HG02840 (cell line): Measurements from ENCODE around the gene HBE1.

Experiments
- ATAC-seq: cut with Tn5 transposase; IDR thresholded peaks from one replicate; pipeline ENCODE4 v1.9.1; 2021; ENCODE audit warnings: mild to moderate bottlenecking, moderate library complexity, moderate number of reproducible peaks; ENCODE audit not compliant: unreplicated experiment, low FRiP score

HBE1 gene

DNA sequence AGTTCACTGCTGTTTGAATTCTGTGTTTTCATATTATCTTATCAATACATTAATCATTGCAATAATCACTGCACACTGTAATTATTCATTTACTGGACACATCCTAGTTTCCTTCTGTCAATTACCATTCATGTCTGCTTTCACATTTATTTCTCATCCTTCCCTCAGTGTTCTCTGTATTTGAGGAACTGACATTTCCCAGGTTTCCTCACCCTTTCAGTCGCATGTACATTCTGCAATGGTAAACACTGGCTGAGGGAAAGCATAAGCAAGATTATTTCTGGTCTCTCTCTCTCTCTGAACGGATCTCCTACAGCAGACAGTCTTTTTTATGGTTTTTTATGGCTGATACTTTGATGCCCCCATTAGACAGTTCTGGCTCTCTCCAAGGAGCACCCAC lies 31.3 kb downstream of the HBE1 start:
- ATAC-seq, result no peak

DNA sequence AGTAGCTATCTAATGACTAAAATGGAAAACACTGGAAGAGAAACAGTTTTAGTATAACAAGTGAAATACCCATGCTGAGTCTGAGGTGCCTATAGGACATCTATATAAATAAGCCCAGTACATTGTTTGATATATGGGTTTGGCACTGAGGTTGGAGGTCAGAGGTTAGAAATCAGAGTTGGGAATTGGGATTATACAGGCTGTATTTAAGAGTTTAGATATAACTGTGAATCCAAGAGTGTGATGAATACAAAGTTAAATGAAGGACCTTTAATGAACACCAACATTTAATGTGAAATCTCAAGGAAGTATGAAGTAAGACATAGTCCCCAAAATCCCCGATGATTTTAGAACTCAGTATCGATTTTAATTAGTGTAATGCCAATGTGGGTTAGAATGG lies 32.3 kb downstream of the HBE1 start:
- ATAC-seq, result no peak

DNA sequence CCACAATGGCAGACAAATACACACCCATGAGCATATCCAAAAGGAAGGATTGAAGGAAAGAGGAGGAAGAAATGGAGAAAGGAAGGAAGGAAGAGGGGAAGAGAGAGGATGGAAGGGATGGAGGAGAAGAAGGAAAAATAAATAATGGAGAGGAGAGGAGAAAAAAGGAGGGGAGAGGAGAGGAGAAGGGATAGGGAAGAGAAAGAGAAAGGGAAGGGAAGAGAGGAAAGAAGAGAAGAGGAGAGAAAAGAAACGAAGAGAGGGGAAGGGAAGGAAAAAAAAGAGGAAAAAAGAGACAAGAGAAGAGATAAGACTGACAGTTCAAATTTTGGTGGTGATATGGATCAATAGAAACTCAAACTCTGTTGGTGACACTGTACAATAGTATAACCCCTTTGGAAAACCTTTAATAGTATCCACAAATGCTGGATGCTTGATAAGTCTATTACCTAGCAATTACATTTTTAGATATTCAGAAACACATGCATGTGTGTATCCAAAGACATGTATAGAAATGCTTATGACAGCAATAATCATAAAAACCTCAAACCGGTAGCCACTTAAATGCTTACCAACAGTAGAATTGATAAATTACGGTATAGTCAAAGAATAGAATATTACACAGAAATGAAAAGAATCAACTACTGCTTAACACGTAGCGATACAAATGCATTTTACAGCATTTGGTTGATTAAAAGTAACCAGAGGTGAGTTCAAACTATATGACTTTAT lies 34.2 kb downstream of the HBE1 start:
- no peak for ATAC-seq

DNA sequence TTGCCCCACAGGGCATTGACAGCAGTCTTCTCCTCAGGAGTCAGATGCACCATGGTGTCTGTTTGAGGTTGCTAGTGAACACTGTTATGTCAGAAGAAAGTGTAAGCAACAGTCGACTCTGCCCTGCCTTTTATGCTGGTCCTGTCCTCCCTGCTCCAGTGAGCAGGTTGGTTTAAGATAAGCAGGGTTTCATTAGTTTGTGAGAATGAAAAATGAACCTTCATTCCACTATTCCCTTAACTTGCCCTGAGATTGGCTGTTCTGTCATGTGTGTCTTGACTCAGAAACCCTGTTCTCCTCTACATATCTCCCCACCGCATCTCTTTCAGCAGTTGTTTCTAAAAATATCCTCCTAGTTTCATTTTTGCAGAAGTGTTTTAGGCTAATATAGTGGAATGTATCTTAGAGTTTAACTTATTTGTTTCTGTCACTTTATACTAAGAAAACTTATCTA lies 35.3 kb downstream of the HBE1 start, which contains the start of gene HBD:
TSS of gene HBD (minus strand) at position 103 of the 454 bp plus-strand sequence. CDS start at position 53, 50 bp downstream.
- no peak for ATAC-seq

DNA sequence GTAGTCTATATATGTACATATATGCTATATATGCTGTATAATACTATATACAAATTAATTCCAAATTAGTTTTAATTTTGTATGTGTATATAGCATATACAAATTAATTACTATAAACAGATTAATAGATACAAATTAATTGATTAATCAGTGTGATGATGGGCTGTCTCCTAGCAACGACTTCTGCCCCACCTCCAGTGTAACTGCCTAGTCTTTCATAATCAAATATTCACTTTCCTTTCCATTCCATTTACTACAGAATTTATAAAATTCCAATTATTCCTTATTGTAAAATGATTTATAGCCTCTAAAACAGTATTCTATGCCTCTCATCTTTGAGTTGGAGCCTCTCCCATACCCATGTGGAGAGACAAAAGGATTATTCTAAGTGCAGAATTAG lies 36.4 kb downstream of the HBE1 start:
- ATAC-seq, result no peak

DNA sequence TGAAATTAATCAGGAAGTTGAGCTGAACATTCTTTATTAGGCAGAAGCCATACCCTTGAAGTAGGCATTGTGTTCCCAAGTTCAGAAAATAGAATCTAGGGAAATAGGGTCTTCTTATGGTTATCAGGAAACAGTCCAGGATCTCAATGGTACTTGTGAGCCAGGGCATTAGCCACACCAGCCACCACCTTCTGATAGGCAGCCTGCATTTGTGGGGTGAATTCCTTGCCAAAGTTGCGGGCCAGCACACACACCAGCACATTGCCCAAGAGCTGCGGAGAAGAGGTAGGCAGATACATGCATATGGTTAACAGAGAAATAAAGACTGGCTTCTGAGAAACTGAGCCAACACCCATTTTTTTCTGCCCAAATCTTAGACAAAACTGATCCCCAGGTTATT lies 36.9 kb downstream of the HBE1 start:
- ATAC-seq, result no peak

DNA sequence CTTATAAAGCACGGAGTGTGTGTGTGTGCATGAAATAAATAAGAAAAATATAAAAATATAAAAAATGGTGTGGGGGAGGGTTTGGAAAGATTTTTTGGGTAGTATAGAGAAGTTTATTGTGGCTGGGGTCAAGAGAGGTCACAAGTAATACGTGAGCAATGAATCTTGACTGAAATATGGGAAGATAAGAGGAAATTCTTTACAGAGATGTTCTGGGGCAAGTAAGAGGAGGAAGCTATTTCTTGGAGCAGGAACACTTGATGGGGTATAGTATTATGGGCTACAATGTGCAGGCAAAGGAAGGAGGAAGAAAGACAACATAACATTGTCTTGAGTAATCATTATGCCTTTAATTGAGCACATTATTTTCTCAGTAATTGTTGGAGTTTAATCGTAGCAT lies 37.6 kb downstream of the HBE1 start:
- ATAC-seq, result no peak

DNA sequence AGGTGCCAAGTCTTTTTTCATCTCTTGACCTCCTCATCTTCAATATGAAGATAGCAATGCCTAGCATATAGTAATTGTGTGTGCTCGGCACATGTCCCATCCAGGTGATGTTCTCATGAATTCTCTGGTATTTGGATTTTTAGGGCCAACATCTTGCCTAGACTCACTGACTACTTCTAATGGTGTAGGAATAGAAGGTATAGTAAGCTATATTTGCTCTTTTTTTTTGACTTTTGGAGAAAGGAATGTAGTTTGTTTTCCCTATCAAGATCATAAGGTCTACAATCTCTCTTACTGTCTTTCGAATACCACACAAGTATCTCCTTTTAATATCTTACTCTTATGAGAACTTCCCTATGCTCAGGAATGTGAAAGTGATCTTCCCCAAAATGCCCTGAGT lies 38.6 kb downstream of the HBE1 start:
- no peak for ATAC-seq

DNA sequence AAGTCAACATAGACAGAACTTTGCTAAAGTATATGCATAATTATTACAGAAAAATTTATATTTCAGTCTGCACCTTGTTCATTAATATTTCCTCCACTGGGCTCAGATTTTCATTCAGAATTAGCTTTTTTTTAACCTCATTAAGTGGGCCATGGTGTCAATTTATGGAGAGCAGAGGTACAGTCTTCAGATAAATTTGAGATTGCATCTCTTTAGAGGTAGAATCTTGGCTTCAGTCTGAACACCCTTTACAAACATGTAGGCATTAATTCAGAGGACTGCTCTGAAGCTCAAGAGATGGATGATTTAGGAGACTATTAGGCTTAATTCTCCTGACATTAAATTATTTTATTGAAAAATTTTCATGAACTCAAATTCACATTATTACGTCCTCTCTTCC lies 39.5 kb downstream of the HBE1 start:
- ATAC-seq, result no peak

DNA sequence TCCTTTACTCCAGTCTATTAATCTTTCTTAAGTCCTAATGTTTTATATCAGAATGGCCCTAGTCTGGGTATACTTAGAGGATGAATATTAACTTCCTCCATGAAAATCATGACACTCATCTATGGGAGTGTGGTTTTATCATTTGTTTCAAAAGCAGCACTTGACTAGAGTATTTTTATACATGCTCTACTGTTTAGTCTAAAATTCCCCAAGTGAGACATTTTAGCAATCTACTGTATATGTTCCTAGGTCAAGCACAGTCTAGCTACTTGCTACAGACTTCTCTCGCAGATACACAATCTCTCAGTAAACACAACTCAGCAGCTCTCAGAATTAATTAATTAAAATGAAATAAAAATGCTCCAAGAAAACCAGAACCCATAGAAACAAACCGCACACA lies 39.9 kb downstream of the HBE1 start:
- ATAC-seq, result no peak

DNA sequence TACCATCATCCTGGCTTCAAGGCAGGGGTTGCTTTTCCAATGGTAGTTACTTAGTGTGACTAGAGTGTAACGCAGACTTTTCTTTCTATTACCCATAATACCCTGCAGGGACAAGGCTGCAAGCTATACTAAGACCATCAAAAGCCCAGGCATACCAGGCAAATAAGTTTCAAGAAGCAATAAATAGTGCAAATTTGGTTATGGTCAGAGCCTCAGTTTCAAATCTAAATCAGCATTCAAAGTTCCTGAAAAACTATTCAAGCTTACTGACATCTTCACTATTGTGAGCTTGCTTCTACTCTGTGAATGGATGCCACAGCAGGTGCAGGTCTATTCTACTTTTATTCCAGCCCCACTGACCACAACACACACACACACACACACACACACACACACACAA lies 40.4 kb downstream of the HBE1 start:
- no peak for ATAC-seq

DNA sequence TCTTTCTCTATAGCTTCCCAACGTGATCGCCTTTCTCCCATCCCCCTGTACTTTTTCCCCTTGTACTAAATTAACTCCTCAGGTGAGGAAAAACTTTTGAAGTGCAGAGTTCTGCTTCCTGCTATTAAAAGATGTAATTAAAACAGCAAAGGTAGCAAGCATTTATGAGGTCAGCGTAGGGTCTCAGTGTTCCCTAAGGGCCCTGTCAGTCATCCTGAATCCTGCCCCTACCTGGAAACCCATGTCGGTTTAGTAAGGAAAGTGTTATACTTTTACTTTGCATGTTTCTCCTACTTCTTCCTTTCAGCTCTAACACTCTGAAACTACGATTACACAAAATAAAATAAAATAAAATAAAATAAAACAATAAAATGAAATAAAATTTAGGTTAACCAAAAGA lies 41.6 kb downstream of the HBE1 start:
- ATAC-seq, result no peak

DNA sequence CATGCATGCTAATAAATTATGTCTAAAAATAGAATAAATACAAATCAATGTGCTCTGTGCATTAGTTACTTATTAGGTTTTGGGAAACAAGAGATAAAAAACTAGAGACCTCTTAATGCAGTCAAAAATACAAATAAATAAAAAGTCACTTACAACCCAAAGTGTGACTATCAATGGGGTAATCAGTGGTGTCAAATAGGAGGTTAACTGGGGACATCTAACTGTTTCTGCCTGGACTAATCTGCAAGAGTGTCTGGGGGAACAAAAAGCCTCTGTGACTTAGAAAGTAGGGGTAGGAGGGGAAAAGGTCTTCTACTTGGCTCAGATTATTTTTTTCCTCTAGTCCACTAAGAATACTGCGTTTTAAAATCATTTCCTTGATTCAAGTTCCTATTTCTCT lies 42.1 kb downstream of the HBE1 start:
- no peak for ATAC-seq

DNA sequence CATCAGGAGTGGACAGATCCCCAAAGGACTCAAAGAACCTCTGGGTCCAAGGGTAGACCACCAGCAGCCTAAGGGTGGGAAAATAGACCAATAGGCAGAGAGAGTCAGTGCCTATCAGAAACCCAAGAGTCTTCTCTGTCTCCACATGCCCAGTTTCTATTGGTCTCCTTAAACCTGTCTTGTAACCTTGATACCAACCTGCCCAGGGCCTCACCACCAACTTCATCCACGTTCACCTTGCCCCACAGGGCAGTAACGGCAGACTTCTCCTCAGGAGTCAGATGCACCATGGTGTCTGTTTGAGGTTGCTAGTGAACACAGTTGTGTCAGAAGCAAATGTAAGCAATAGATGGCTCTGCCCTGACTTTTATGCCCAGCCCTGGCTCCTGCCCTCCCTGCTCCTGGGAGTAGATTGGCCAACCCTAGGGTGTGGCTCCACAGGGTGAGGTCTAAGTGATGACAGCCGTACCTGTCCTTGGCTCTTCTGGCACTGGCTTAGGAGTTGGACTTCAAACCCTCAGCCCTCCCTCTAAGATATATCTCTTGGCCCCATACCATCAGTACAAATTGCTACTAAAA lies 42.9 kb downstream of the HBE1 start, which contains the start of gene HBB:
TSS of gene HBB (minus strand) at position 340 of the 579 bp plus-strand sequence. CDS start at position 290, 50 bp downstream.
- ATAC-seq, result no peak

DNA sequence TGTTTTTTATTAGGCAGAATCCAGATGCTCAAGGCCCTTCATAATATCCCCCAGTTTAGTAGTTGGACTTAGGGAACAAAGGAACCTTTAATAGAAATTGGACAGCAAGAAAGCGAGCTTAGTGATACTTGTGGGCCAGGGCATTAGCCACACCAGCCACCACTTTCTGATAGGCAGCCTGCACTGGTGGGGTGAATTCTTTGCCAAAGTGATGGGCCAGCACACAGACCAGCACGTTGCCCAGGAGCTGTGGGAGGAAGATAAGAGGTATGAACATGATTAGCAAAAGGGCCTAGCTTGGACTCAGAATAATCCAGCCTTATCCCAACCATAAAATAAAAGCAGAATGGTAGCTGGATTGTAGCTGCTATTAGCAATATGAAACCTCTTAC lies 44.3 kb downstream of the HBE1 start:
- no peak for ATAC-seq

DNA sequence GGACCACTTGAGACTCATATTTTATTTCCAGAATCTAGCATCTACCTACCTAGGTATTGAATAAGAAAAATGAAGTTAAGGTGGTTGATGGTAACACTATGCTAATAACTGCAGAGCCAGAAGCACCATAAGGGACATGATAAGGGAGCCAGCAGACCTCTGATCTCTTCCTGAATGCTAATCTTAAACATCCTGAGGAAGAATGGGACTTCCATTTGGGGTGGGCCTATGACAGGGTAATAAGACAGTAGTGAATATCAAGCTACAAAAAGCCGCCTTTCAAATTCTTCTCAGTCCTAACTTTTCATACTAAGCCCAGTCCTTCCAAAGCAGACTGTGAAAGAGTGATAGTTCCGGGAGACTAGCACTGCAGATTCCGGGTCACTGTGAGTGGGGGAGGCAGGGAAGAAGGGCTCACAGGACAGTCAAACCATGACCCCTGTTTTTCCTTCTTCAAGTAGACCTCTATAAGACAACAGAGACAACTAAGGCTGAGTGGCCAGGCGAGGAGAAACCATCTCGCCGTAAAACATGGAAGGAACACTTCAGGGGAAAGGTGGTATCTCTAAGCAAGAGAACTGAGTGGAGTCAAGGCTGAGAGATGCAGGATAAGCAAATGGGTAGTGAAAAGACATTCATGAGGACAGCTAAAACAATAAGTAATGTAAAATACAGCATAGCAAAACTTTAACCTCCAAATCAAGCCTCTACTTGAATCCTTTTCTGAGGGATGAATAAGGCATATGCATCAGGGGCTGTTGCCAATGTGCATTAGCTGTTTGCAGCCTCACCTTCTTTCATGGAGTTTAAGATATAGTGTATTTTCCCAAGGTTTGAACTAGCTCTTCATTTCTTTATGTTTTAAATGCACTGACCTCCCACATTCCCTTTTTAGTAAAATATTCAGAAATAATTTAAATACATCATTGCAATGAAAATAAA lies 44.9 kb downstream of the HBE1 start:
- no peak for ATAC-seq

DNA sequence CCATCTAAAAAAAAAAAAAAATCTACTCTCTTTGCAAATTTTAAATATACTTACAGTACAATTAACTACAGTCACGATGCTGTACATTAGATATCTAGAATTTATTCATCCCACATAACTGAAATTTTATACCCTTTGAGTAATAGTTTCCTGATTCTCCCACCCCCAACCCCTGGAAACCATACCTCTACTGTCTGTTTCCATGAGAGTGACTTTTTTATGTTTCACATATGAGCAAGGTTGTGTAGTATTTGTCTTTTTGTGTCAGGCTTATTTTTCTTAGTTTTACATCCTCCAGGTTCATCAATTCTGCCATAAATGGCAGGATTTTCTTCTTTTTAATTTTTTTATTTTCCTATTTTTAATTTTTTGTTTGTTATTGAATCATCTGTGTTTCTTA lies 46.1 kb downstream of the HBE1 start:
- ATAC-seq, result no peak

DNA sequence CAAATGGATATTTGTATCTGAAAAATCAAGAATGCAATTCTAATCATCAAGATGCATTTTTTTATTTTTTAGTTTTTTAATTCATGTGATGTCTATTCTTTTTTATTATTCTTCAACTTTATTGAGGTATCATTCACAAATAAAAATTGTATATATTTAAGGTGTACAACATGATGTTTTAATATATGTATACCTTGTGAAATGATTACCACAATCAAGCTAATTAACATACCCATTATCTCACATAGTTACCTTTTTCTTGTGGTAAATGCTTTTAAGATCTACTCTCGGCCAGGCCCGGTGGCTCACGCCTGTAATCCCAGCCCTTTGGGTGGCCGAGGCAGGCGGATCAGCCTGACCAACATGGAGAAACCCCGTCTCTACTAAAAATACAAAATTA lies 46.6 kb downstream of the HBE1 start:
- ATAC-seq, result no peak
